Right ventricle myocardium inferior (tissue), 1 donor: ENCODE data around the gene MYO16. TPM values are rescaled to one million over a fixed set of nuclear protein-coding genes. Genes with fewer than 3 reads are reported as not detected.
"Not testable (repeated sequence)": the region's sequence is repeated elsewhere in the genome, so short reads cannot be mapped to it uniquely, and the experiment has no call there.

Experiments
- ATAC-seq: fragments of 200-7000 bp; cut with Tn5 transposase; one replicate; pipeline ENCODE4 v1.9.1; 2020; ENCODE audit warnings: mild to moderate bottlenecking, moderate library complexity
- DNase-seq: peaks from one replicate; pipeline ENCODE4 v3.0.0; 2021; ENCODE audit errors: missing footprints
- intact Hi-C: fragments of 100-400 bp; cut with DNase I; formaldehyde crosslinking; loops from one replicate; pipeline ENCODE4 v1.11.0; 2022
- total RNA-seq: library from RNA; stranded (reverse); fragmentation: NEBNext Ultra II Directional; extraction: Animal tissue kit (Norgen Biotek cat#: 25700); gene quantifications from one replicate; pipeline ENCODE4 v1.2.1, GENCODE V29; 2021
- donor health status: DM: no; HTN: yes; CAD: no; lungs with severe emphysema.

The MYO16 gene
- total RNA-seq, 1 donor from 2014 or later, result 1.4 TPM

DNA sequence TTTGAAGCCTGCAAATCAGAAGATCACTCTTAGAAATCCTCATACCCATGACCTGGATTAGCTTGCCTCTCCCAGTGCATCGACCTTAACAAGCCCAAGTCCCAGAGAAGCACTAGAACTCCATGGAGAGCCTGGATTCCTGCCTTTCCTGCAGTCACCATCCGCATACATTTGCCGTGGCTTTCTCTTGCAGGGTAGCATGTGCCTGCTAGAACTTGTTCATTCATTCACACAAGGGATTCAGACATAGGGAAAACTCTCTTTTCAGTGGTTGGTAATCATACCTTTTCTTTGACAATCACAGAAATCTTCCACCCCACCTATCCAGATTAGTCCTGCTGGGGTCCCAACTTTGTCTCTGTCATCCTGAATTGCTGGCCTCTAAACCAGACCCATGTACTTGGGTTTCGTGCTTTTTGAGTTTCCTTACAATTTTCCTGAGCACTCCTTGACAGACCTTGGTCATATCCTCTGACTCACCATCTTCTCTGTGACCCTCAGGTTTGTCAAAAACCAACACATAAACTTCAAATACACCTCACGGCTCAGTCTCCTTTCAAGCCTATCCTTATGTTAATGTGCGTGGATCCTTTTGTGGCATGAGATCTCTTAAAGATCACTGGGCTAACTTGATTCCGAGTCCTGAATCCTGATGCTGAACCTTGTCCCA lies 355.0 kb downstream of the MYO16 start:
- DNase-seq, result no peak
- intact Hi-C loops, result no loop called here
- no peak for ATAC-seq

DNA sequence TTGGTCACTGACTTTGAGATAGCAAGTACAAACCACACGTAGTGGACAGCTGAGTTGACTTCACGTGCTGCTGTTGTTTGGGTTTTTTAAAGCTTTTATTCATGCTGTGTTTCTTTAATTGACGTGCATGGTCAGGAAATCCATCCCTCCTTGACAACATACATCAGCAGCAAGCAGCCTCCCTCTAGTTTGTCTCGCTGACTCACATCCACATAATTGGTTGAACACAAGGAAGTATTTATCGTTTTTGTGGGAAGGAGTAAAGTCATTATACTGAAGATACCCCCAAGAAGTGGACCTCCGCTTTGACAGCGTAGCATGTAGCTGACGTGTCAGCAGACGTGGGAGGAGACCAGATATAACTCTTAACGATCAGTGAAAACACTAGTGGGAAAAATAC lies 355.8 kb downstream of the MYO16 start:
- intact Hi-C loops, result no loop called here
- ATAC-seq, result no peak
- no peak for DNase-seq

DNA sequence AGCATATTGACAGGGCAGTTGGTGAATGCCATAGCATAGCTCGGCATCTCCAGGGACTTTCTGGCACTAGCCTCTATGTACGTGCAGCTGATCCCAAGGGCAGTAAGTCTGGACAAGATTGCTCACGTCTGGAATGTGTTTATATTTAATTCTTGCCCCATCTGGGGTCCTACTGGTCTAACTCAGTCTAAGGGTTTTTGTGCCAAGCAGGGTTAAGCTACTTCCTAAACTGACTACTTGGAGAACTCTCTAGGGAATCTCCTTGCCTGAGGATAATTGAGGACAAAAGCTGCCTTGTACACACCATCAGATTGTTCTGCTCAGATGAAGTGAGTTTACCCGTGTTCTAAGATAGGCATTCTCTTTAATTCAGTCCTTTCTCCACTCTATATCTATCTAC lies 358.1 kb downstream of the MYO16 start:
- no peak for DNase-seq
- intact Hi-C loops, result no loop called here
- ATAC-seq, result no peak

DNA sequence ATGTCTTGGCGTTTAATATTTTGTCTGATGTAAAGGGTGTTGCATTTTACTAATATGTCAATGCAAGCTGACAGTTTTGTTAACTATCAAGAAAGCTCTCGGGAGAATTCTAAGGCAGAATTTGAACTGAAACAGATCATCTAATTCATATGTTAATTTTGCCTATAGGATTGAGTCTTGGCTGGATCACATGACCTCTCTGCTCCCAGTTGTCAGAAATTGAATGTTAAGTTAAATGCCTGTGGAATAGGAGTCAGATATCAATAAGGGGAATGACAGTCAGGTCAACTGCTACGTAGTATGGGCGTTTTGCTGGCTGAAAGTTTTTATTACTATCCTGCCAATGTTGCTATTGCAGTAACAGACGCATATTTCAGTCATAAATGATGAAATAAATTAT lies 358.5 kb downstream of the MYO16 start:
- no peak for ATAC-seq
- intact Hi-C loops, result no loop called here
- no peak for DNase-seq

DNA sequence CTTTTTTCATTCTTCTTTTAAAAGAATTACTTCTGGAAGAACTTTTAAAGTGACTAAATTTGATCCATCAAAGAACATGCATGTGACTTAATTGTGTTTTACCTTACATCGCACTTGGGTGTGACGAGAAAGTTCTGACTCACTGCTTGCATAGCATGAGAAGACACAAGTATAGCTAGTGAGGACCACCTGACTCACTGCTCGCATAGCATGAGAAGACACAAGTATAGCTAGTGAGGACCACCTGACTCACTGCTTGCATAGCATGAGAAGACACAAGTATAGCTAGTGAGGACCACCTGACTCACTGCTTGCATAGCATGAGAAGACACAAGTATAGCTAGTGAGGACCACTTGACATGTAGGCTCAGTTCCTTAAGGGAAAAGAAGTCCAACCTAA lies 362.0 kb downstream of the MYO16 start:
- intact Hi-C loops, ATAC-seq: not testable (repeated sequence)

DNA sequence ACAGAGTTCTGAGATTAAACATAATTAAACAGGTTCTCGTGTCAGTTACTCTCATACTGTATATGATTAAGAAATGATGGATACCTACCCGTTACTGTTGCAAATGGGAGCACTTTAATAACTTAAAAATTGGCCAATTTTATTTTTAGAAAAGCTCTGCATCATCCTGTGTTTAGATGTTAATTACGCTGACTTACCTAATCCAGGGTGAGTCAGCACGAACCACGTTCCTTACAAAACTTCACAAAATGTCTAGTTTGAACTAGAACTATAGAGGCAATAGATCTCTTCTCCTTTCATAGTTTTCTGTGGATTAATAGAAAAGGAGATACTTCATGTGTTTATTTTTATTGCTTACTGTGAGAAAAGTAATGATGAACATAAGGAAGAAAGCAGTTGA lies 363.9 kb downstream of the MYO16 start:
- DNase-seq (no peak), ATAC-seq (no peak)
- intact Hi-C loops, result no loop called here

More for the DNA sequence above, 362.0 kb downstream of the MYO16 start:
- DNase-seq, result not testable (repeated sequence)

DNA sequence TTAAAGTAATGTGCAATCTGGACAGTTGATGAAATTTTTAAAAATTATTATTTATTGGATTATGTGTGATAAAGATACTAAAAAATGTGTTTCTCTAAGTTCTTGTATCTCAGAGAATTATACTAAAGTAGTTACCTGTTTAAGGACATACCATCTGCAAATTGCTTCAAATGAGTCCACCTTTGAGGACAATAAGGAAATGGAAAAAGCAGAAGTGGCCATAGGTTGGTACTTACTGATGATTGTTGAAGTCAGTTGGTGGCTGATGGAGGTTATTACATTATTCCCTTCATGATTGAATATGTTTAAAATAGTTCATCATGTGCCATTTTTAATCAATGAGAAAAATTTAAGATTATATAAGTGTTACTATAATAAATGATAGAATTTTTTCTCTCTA lies 367.0 kb downstream of the MYO16 start:
- intact Hi-C loops, result no loop called here
- ATAC-seq (no peak), DNase-seq (no peak)

DNA sequence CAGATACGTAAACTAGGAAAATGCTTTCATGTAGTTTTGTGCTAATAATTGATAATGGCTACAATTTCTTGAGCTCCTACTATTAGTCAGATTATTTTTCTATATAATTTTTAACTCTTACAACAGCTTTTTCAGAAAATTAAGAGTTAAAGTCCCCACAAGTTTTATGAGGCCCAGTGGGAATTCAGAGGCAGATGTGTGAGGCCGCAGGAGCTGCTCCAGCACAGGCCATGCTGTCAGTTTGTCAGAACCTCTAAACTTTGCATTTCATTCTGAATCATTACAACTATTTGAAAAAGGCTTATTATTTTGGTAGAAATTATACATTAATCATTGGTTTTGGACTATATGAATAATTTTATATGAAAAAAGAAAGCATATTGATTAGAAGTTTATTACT lies 370.8 kb downstream of the MYO16 start:
- intact Hi-C loops, result no loop called here
- DNase-seq (no peak), ATAC-seq (no peak)

DNA sequence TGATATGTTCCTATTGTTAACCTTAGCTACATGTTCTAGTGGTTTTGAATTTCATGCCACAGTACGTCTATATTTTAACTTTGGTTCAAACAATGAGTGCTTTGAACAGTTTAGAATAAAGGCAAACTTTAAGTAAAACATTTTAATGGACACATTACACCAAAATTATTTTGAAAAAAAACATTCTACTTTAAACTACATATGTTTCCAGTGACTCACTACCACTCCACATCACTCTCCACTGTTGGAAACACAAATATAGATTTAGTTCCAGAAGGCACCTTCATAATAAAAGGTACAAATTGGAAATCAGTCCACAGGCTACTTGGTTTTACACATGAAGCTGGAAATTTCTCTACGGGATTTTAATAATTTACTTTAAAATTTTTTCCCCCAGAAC lies 373.5 kb downstream of the MYO16 start:
- DNase-seq (no peak), ATAC-seq (no peak)
- intact Hi-C loops, result no loop called here

DNA sequence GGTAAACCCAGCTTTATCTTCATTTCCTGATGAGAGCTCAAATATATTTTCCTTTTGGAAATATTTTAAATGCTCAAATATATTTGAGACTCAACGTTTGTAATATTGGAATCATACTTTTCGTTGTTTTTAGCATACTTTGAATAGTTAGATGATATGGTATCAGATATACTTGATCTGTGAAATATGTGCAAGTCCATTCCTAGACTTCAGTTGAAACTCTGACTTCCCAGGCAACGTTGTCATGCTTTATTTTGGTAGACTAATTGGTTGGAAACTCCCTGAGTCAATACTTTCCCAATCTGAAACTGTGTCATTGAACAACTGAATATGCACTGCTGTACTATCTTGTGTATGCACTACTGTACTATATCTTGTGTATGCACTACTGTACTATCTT lies 378.5 kb downstream of the MYO16 start:
- intact Hi-C loops, result no loop called here
- ATAC-seq (no peak), DNase-seq (no peak)

DNA sequence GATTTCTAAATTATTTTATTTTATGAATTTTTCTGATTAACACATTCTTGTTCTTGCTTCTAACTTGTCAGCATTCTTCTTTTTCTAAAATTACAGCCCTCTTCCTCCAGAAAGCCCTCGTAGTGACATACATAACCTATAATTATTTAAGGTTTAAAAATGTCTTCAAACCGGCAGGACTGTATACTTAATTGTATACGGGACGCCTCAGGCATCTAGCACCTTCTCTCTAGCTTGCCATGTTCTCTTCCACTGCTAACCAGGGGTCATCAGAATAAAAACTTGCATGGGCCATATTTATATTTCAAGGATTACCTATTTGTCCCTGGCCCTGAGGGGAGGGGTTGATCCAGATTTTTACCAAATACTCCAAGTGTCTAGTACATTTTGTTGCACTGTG lies 380.3 kb downstream of the MYO16 start:
- intact Hi-C loops, result no loop called here
- ATAC-seq (no peak), DNase-seq (no peak)

DNA sequence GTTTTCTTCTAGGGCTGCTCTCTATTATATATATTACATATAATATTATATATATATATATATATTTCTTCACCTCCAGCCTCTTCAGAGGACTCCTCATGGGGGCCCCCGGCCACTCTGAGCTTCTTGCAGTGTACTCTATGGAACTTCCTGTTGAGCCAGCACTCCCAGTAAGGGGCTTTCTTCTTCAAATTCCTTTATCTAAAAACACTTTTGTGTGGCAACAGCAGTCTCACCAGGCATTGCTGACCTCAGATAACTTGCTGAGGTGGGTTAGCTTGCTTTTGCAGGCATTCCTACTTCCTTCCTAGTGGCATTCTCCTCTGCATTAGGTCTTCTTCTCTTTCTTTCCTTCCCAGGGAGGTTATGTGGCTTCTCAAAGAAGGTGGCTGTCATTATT lies 381.5 kb downstream of the MYO16 start:
- intact Hi-C loops, result no loop called here
- DNase-seq (no peak), ATAC-seq (no peak)

DNA sequence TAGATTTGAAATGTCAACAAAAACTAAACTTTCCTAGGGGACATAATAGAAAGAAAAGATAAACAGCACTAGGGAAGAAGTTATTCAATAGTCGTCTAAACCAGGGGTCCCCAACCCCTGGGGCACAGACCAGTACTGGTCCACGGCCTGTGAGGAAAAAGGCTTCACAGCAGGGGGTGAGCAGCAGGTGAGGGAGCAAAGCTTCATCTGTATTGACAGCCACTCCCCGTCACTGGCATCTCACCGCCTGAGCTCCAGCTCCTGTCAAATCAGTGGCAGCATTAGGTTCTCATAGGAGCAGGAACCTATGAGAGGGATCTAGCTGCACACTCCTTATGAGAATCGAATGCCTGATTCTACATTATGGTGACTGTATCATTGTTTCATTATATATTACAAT lies 382.7 kb downstream of the MYO16 start:
- intact Hi-C loops, result no loop called here
- no peak for ATAC-seq
- DNase-seq, result no peak

DNA sequence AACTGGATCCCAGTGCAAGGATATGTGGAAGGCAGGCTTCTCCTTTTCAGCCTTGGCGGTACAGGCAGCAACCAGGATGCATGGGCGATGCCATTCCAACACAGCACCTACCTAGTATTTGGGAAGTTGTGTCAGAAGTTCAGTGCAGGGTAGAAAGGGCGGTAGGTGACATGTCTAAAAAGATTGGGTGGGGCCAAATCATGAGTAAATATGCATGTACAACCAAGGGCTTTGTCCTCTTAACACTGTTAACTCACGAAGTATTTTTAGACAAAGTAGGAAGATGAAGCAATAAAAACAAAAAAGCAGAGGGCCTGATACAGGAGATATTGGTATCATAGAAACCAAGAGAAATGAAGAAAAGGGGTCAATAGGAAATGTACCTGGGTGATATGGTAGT lies 392.1 kb downstream of the MYO16 start:
- intact Hi-C loops, result no loop called here
- ATAC-seq (no peak), DNase-seq (no peak)

DNA sequence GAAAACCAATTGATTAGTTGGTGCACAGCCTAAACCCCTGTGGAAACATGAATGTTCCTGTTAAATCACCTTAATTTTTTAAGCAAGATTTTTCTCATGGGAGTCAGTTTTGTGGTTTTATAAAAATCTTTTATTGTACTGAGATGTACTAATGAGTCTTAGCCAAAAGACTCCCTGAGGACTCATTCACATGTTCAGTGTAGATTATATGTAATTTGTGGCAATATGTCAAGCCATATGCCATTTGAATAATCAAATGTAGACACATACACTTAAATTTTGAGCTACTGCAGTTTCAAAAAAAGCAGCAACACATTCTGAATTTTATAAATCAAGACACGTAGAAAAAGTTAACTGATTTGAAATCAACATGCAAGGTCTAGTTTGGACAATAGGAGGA lies 395.2 kb downstream of the MYO16 start:
- intact Hi-C loops, result no loop called here
- DNase-seq (no peak), ATAC-seq (no peak)

DNA sequence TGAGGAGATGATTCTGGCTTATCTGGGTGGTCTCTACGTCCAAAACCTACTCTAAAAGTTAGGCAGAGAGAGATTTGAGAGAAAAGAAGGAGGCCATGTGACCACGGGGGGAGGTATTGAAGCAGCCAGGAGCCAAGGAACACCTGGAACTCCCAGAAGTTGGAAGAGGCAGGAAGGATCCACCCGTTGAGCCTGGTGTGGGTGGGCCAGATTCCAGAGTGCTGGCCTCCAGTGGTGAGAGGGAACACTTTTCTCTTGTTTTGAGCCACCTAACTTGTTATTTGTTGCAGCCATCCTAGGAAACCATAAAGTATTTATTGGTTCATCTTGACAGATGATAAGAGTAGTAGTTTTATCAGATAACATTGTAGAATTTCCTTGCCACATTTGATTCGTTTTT lies 396.9 kb downstream of the MYO16 start:
- no peak for DNase-seq
- no peak for ATAC-seq
- intact Hi-C loops, result no loop called here

DNA sequence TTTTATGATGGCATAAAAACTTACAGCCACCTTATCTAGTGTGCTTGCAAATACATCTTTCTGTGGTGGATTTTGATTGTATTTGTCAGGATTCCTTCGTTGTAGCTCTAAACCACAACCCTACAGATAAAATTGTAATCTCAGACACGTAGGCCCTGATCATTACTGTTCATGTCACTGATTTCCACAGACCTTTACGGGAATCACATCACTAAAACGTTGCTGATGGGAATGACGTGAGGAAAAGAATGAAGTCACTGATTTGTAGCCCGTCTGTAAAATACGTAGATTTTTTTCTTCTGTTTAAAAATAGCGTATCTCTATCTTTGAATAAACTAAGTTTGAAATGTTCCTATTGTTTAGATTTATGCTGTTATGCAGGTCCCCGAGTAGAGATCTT lies 399.2 kb downstream of the MYO16 start:
- DNase-seq, result no peak
- intact Hi-C loops, result no loop called here

DNA sequence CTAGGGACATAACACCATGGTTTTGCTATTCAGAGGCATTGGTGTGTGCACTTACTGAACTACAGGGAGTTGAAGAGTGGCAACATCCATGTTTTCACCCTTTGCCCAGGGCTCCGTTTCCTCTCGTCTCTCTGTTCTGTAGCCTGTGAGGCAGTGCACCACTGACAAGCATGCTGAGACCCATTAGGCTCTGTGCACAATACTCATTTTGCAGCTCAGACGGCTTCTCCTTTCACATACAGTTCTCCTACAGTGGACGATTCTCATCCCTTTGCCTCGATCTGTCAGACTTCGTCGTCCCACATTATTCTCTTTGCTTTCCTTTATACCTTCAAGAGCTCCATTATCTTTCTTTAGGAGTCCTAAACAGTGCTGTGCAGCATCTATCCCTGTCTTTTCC lies 403.7 kb downstream of the MYO16 start:
- no peak for ATAC-seq
- intact Hi-C loops, result no loop called here
- no peak for DNase-seq

More for the DNA sequence above, 399.2 kb downstream of the MYO16 start:
- ATAC-seq, result no peak

DNA sequence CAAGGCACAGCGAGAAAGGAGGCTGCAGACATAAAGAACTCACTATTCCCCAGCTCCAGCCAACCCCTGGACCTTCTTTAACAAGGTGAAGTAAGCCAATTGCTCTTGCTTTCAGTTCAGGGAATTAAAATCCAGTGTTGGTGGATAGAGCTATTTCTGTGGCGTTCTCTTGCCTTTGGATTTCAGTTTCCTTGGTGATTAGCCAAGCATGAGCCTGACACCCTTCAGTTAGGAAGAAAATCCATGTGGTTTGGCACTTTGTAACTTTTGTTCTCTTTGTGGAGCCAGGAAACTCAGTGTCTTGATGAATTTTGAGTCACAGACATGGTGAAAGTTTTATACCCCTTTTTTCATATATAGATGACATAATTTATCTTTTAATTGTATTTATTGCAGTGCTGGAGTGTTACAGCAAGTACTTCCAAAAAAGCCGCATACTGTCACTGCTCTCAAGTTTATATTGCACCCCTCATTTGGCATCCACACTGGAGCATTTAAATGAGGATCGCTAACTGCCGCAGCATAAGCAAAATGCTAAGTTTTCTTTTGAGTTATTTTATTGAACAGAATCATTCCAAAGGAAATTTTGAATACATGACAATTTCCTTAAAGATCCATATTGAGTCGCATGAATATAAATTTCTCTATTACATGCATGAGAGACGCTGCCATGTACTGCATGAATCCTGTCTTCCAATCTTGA lies 406.8 kb downstream of the MYO16 start:
- DNase-seq, result no peak
- intact Hi-C loops, result no loop called here
- ATAC-seq, result no peak

DNA sequence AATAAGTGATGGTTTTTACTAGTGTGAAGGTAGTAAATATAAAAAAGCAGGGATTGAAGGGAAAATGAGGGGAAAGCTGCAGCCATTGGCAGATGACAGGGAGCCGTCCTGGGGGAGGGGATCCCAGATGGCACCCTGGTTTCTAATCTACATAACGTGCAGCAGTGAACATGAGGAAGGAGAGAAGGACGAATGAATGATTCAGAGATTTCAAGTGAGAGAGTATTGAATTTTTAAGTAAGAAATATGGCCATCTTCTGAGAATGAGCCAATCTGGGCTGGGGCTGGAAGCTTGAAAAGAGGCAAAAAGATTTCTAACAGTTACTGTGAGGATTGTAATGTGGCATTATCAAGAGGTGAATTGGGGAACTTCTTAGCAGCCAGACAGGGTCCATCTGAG lies 414.2 kb downstream of the MYO16 start:
- intact Hi-C loops, result no loop called here
- DNase-seq (no peak), ATAC-seq (no peak)

DNA sequence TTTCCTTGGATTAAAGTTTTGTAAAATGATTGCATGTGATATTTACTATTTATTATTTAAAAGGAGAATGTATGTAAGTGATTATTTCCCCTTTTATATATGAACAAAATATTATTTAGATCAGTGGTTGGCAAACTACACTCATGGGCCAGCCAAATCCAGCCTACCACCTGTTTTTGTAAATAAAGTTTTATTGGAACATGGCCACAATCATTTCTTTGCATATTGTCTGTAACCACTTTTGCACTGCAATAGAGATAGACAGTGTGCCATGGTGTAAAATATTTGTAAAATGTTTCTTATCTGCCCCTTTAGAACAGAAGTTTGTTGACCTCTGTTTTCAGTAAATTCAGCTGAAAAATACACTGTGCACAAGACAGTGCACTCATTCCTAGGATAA lies 426.4 kb downstream of the MYO16 start:
- DNase-seq (no peak), ATAC-seq (no peak)
- intact Hi-C loops, result no loop called here
